LoVo (cell line): Measurements from ENCODE around the gene NAT8.
A peak's percentile ranks its signal among the peaks of the same experiment; 100 is the strongest.
"Not testable (repeated sequence)": the region's sequence is repeated elsewhere in the genome, so short reads cannot be mapped to it uniquely, and the experiment has no call there.

Source experiments
- DNase-seq: peaks from one replicate; pipeline ENCODE4 v3.0.0-alpha.2; 2016; ENCODE audit warnings: low spot score

The NAT8 gene

GRCh38 chr2:73642338-73643018 is at the start of gene NAT8:
NAT8 (minus strand) TSS chr2:73642422; CDS start chr2:73641628, 794 bp downstream.
- no peak for DNase-seq

GRCh38 chr2:73690372-73691088 is 48.3 kb upstream of the NAT8 start:
- DNase-seq: peak; percentile 20

GRCh38 chr2:73688494-73688893 is 46.3 kb upstream of the NAT8 start:
- not testable (repeated sequence) for DNase-seq

- peak; percentile 31 for DNase-seq
Measured at GRCh38 chr2:73685764-73686438, 43.7 kb upstream of the NAT8 start.

GRCh38 chr2:73684905-73685304 is 42.7 kb upstream of the NAT8 start:
- not testable (repeated sequence) for DNase-seq

- not testable (repeated sequence) for DNase-seq
Measured at GRCh38 chr2:73684325-73684724, 42.1 kb upstream of the NAT8 start.

- peak; percentile 19 for DNase-seq
Measured at GRCh38 chr2:73679951-73680571, 37.8 kb upstream of the NAT8 start.

GRCh38 chr2:73679237-73679636 is 37.0 kb upstream of the NAT8 start:
- DNase-seq: not testable (repeated sequence)

- DNase-seq: not testable (repeated sequence)
Measured at GRCh38 chr2:73678008-73678407, 35.8 kb upstream of the NAT8 start.

- DNase-seq: not testable (repeated sequence)
Measured at GRCh38 chr2:73676211-73676610, 34.0 kb upstream of the NAT8 start.

GRCh38 chr2:73674696-73675157 is 32.5 kb upstream of the NAT8 start:
- DNase-seq: not testable (repeated sequence)

- DNase-seq: not testable (repeated sequence)
Measured at GRCh38 chr2:73669976-73670375, 27.8 kb upstream of the NAT8 start.

- not testable (repeated sequence) for DNase-seq
Measured at GRCh38 chr2:73667239-73667638, 25.0 kb upstream of the NAT8 start.

- no peak for DNase-seq
Measured at GRCh38 chr2:73654175-73654574, 12.0 kb upstream of the NAT8 start.

GRCh38 chr2:73652348-73652747 is 10.1 kb upstream of the NAT8 start:
- no peak for DNase-seq

GRCh38 chr2:73651591-73652230 is 9.5 kb upstream of the NAT8 start:
- no peak for DNase-seq

- DNase-seq: not testable (repeated sequence)
Measured at GRCh38 chr2:73647690-73648089, 5.5 kb upstream of the NAT8 start.

GRCh38 chr2:73641767-73642062 is 507 bp downstream of the NAT8 start:
- DNase-seq: no peak

GRCh38 chr2:73640946-73641766 is 1.1 kb downstream of the NAT8 start:
- DNase-seq: no peak

GRCh38 chr2:73640511-73640911 is 1.7 kb downstream of the NAT8 start:
- no peak for DNase-seq

GRCh38 chr2:73638429-73638828 is 3.8 kb downstream of the NAT8 start:
- no peak for DNase-seq
